ENCODE results near the gene DYNLT4. TPM values are rescaled to one million over a fixed set of nuclear protein-coding genes. Genes with fewer than 3 reads are reported as not detected.

The DYNLT4 gene
- total and polyA plus RNA-seq, 2 of the 8 experiments (the other 6 are each of a cell fraction or from before 2014, with no cell fraction given), result 0.29 TPM; not detected in 1

DNA sequence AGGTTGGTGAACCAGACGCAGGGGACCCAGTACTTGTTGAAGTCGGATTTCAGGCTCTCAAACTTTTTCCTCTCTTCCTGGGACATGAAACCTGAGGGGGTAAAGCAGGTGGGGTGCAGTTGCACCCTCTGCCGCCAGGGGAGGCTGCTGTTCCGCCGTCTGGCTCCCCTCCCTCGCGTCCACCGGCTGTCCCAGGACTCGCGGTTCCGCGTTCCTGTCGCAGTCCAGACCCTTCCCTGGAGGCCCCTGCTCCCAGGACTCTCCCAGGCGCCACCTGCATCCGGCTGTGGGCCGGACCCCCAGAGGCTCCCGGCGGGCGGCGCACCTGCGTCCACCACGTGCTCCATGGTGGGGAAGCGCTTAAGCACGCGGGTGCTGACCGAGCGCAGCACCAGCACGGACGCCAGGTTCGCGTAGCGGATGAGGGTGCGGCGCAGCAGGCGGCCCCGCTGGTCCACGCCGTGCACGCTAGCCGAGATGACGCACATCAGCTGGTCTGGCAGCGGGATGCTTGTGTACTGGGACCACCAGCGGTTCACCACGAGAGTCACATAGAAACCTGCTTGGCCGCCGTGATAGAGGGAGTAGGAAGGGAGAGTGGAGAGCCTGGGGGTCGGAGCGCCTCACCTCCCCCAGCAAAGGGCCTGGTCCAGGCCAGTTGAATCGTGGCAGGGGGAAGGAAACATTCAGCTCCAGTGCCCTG is 20.9 kb downstream of the DYNLT4 start (continued):
- TF ChIP-seq, protein P1, sequence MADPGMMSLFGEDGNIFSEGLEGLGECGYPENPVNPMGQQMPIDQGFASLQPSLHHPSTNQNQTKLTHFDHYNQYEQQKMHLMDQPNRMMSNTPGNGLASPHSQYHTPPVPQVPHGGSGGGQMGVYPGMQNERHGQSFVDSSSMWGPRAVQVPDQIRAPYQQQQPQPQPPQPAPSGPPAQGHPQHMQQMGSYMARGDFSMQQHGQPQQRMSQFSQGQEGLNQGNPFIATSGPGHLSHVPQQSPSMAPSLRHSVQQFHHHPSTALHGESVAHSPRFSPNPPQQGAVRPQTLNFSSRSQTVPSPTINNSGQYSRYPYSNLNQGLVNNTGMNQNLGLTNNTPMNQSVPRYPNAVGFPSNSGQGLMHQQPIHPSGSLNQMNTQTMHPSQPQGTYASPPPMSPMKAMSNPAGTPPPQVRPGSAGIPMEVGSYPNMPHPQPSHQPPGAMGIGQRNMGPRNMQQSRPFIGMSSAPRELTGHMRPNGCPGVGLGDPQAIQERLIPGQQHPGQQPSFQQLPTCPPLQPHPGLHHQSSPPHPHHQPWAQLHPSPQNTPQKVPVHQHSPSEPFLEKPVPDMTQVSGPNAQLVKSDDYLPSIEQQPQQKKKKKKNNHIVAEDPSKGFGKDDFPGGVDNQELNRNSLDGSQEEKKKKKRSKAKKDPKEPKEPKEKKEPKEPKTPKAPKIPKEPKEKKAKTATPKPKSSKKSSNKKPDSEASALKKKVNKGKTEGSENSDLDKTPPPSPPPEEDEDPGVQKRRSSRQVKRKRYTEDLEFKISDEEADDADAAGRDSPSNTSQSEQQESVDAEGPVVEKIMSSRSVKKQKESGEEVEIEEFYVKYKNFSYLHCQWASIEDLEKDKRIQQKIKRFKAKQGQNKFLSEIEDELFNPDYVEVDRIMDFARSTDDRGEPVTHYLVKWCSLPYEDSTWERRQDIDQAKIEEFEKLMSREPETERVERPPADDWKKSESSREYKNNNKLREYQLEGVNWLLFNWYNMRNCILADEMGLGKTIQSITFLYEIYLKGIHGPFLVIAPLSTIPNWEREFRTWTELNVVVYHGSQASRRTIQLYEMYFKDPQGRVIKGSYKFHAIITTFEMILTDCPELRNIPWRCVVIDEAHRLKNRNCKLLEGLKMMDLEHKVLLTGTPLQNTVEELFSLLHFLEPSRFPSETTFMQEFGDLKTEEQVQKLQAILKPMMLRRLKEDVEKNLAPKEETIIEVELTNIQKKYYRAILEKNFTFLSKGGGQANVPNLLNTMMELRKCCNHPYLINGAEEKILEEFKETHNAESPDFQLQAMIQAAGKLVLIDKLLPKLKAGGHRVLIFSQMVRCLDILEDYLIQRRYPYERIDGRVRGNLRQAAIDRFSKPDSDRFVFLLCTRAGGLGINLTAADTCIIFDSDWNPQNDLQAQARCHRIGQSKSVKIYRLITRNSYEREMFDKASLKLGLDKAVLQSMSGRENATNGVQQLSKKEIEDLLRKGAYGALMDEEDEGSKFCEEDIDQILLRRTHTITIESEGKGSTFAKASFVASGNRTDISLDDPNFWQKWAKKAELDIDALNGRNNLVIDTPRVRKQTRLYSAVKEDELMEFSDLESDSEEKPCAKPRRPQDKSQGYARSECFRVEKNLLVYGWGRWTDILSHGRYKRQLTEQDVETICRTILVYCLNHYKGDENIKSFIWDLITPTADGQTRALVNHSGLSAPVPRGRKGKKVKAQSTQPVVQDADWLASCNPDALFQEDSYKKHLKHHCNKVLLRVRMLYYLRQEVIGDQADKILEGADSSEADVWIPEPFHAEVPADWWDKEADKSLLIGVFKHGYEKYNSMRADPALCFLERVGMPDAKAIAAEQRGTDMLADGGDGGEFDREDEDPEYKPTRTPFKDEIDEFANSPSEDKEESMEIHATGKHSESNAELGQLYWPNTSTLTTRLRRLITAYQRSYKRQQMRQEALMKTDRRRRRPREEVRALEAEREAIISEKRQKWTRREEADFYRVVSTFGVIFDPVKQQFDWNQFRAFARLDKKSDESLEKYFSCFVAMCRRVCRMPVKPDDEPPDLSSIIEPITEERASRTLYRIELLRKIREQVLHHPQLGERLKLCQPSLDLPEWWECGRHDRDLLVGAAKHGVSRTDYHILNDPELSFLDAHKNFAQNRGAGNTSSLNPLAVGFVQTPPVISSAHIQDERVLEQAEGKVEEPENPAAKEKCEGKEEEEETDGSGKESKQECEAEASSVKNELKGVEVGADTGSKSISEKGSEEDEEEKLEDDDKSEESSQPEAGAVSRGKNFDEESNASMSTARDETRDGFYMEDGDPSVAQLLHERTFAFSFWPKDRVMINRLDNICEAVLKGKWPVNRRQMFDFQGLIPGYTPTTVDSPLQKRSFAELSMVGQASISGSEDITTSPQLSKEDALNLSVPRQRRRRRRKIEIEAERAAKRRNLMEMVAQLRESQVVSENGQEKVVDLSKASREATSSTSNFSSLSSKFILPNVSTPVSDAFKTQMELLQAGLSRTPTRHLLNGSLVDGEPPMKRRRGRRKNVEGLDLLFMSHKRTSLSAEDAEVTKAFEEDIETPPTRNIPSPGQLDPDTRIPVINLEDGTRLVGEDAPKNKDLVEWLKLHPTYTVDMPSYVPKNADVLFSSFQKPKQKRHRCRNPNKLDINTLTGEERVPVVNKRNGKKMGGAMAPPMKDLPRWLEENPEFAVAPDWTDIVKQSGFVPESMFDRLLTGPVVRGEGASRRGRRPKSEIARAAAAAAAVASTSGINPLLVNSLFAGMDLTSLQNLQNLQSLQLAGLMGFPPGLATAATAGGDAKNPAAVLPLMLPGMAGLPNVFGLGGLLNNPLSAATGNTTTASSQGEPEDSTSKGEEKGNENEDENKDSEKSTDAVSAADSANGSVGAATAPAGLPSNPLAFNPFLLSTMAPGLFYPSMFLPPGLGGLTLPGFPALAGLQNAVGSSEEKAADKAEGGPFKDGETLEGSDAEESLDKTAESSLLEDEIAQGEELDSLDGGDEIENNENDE (IDR thresholded peaks at IDR 0.05; ENCODE audit: insufficient replicate concordance, low read length), result no peak
- TF ChIP-seq KDM4A (IDR thresholded peaks at IDR 0.05; ENCODE audit: low read depth, low read length, severe bottlenecking) (peak; percentile 83), NANOG (IDR thresholded peaks at IDR 0.05; ENCODE audit: insufficient read depth, low read depth, low read length, poor library complexity, severe bottlenecking) (no peak), SIX5 (IDR thresholded peaks at IDR 0.05; ENCODE audit: low read depth, low read length) (no peak), YY1 (IDR thresholded peaks at IDR 0.05; ENCODE audit: low read depth, low read length) (peak; percentile 49; the same call in 1 of the 2 replicates), POLR2A (IDR thresholded peaks at IDR 0.05; ENCODE audit: control extremely low read depth in 1 of 2, low read depth in 2 of 2, low read length in 2 of 2) (peak in 1 of 2 experiments; percentile 50; a peak in 1 of 3 replicates), TAF7 (optimal IDR thresholded peaks at IDR 0.05; ENCODE audit: borderline replicate concordance, low read depth, low read length) (peak; percentile 58), RBBP5 (IDR thresholded peaks at IDR 0.05; ENCODE audit: borderline replicate concordance, low read depth, low read length) (0 out of 2 replicates have a peak, but pooled peaks have one; percentile 38)
- TF ChIP-seq, protein P2, sequence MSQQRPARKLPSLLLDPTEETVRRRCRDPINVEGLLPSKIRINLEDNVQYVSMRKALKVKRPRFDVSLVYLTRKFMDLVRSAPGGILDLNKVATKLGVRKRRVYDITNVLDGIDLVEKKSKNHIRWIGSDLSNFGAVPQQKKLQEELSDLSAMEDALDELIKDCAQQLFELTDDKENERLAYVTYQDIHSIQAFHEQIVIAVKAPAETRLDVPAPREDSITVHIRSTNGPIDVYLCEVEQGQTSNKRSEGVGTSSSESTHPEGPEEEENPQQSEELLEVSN (IDR thresholded peaks at IDR 0.05), result peak; percentile 87
